GM18951 (cell line): ENCODE measurements around the gene CMIP.
"Not testable (repeated sequence)": the region's sequence is repeated elsewhere in the genome, so short reads cannot be mapped to it uniquely, and the experiment has no call there.

ENCODE experiments used
- POLR2A ChIP-seq: IDR thresholded peaks from 4 replicates; pipeline ENCODE4 v1.6.1; 2011; ENCODE audit warnings: mild to moderate bottlenecking; ENCODE audit not compliant: insufficient read length, insufficient read depth; ENCODE audit errors: extremely low read depth
- in situ Hi-C: fragments of 300-500 bp; cut with MboI; formaldehyde crosslinking; loops from one replicate; pipeline ENCODE4 v1.12.0; 2022; ENCODE audit warnings: low sequenced_read_pairs, mixed read lengths, inconsistent platforms; ENCODE audit not compliant: unreplicated experiment

The CMIP gene

DNA sequence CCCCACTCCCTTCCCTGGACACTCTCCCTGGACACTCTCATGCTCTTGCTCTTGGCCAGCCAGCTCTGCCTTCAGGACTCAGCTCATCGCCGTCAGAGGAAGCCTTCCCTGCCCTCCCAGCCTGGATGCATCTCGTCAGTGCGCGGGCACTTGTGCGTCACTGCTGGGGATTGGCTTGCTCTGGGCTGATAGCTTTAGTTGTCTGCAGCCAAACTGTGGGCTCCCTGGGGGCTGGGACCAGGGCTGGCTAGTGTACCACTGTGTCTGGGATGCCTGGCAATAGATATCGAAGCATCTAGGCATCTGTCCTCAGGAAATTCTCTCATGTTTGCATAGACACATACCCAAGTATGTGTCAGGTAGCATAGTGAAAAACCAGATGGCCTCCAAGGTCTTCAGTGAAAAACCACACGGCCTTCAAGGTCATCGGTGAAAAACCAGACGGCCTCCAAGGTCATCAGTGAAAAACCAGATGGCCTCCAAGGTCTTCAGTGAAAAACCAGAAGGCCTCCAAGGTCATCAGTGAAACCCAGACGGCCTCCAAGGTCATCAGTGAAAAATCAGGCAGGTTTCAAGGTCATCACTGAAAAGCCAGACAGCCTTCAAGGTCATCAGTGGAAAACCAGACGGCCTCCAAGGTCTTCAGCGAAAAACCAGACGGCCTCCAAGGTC, 72.0 kb downstream of the CMIP start:
- in situ Hi-C loops, result no loop called here
- no peak for TF ChIP-seq POLR2A

DNA sequence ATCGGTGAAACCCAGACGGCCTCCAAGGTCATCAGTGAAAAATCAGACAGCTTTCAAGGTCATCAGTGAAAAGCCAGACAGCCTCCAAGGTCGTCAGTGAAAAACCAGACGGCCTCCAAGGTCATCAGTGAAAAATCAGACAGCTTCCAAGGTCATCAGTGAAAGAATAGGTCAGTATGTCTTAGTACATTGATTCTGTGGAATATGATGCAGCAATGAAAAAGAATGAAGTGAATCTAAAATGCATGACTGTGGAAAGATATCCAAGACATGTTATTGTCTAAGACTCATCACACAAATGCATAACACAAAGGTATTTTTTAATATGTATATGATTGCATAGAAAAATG, 72.5 kb downstream of the CMIP start:
- TF ChIP-seq POLR2A, result no peak

DNA sequence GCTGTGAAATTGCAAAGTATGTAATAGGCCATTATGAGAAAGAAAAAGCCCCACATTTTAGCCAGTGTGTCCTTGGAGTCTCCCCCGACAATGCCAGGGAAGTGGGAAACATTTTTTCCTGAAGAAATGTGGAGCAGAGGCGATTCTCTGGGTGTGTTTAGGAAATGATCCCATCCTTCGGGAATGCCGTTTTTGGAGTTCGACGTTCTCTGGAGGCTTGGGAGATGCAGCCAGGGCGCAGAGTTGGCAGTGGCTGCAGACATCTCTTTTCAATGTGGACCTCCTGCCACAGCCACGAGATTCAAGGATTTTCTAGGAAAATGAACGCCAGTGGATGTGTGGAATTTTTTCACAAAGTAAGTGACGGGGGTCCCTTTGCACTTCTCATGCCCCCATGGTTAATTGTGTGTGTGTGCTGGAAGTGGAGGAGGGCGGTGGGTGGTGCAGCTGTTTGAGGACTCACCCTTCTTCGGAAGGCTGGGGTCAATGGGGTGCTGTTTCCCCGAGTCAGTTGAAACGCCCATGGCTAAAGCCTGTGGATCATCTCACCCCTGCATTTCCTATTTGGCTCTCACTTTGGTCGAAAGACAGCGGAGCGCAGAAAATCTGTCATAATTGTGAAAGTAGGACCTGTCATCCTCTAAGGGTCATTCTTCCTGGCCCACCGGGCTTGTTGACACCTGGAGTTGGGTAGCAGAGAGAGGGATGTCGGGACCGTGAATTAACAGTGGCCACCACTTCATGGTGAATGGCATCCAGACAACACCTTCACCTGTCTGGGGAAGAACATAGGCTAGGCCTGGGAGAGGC, 73.2 kb downstream of the CMIP start:
- in situ Hi-C loops, result no loop called here
- no peak for TF ChIP-seq POLR2A

More for the DNA sequence above, 72.5 kb downstream of the CMIP start:
- in situ Hi-C loops, result no loop called here

DNA sequence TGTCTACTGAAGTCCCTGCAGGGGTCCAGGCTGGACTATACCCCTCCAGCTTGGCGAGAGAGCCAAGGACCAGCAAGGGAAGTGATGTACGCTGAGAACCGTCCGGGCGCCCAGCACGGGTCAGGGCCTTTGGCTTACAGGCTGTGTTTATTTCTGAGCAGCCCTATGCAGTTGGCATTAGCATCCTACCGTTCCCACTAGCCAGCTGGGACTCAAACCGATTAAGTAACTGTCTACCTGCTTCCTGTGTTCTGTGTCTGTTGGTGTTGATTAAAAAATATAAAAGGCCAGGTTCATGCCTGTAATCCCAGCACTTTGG, 73.8 kb downstream of the CMIP start:
- in situ Hi-C loops, result no loop called here

DNA sequence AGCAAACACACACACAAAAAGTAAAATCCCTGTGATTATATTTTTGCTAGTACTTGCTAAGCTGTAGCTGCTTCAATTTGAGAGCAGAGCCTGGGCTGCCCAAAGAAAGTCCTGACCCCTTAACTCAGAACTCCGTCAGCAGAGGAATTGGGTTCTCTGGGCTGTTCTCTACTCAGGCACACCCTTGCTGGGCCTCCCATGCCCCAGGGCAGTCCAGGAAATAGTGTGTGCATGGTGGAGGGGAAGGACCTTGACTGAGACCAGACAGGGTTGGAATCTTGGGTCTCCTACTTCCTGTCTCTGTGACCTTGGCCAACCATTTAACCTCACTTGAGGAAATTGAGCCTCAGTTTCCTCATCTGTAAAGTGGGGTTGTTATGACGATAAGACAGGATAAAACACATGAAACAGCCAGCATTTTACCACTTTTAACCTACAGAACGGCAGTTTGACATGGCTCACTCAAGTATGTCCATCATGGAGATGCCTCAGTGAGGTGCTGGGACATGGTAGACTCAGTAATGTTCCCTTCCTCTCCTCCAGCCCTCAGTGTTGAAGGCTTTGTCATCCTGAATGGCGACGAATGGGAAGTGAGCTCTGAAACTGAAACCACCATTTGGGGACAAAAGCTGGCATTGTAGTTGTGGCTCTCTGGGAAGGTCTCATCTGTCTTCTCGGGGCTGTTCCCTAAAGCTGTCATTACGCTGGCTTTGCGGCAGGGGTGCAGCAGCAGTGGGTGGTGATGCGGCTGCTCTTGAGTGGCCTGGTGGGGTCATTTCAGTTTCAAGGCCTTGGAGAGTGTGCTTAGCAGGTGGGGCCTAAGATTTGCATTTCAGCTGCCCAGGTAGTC, 74.9 kb downstream of the CMIP start:
- in situ Hi-C loops, result no loop called here
- TF ChIP-seq POLR2A, result no peak

More for the DNA sequence above, 73.8 kb downstream of the CMIP start:
- no peak for TF ChIP-seq POLR2A

DNA sequence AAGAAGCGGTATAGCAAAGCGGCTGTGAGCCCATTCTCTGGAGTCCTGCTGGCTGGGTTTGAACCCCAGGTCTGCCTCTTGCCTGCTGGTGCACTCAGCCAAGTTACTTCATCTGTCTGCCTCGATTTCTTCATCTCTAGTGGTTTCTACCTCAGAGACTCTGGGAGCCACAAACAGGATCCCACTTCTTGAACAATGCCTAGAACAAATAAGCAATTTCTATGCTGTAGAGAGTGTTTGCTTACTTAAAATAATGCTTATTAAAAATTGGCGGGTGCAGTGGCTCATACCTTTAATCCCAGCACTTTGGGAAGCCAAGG, 75.5 kb downstream of the CMIP start:
- in situ Hi-C loops, result no loop called here
- TF ChIP-seq POLR2A, result no peak

DNA sequence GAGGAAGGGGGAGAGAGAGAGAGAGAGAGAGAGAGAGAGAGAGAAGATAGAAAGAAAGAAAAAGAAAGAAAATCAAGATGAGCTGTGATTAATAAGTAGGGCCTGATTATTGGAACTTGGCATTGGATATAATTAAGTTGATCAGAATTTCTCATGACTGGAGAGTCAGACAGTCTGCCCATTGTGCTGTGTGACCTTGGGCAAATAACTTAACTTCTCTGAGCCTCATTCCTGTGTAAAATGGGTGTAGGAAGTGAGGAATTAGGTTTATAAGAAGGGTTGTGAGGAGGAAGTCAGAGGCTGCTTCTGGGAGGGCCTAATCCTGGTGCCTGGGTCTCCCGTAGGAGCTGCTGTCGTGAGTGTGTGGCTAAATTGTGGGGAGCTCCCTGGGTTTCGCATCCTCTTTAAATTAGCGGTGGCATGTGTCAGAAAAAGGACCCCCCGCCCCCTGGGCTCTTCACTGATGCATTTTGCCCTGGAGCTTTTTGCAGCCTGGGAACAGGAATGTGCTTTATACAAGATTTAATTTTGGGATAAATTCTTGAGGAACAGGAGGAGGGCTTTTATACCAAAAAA, 76.0 kb downstream of the CMIP start:
- in situ Hi-C loops, result no loop called here
- TF ChIP-seq POLR2A, result no peak

DNA sequence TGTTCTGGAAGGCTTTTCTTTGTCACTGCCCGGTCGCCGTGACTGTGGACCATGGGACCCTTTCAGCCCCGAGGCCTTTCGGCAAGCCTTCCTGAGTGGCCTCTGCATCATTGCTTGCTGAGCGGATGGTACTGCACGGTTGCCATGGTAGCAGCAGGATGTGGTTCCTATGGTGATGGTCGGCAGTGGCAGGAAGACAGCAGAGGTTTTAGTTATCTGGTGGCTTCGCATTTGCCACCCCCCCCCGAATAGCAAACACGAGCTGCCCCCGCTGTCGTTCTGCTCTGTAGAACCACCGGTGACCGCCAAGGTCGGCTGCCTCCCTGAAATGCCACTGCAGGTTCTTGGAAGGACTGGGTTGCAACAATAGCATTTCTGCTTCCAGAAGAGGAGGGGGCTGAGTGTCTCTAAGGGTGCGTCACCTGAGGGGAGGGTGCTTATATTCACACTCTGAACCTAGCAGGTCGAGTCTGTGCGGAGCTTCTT, 76.6 kb downstream of the CMIP start:
- TF ChIP-seq POLR2A, result no peak

DNA sequence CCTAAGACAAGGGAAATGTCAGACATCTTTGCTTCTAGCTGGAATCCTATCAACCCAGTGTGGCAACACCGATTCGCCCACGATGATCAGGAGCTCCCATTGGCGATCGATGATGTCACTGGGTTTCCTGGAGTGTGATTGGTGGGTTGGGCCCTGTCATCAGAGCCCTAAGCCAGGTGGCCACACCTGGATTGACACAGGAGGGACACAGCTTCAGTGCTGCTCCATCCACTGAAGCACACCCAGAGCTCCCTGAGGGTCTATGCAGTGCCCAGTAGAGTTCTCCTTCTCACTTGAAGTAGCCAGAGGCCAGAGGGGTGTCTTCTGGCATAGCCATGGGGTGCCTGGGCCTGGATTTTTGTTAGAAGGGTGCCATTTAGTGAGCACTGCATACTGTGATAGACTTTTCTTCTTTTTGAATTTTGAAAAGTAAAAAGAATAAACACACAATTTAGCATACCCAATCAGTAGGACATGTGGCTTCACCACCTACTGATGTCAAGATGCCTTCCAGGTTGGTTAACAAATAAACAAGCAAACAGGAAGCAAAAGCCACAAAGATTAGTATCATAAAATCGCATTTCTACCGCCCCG, 77.6 kb downstream of the CMIP start:
- in situ Hi-C loops, result no loop called here
- TF ChIP-seq POLR2A, result no peak

More for the DNA sequence above, 76.6 kb downstream of the CMIP start:
- in situ Hi-C loops, result no loop called here

DNA sequence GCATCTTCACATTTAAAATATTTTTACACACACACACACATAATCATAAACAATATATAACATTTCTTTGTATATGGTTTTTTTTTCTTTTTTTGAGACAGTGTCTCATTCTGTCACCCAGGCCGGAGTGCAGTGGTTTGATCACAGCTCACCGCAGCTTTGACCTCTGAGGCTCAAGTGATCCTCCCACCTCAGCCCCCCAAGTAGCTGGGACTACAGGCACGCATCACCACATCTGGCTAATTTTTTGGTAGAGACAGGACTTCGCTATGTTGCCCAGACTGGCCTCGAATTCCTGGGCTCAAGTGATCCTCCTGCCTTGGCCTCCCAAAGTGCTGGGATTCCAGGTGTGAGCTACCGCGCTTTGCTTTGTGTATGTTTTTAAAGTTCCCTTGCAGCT, 78.2 kb downstream of the CMIP start:
- in situ Hi-C loops, result not testable (repeated sequence)

DNA sequence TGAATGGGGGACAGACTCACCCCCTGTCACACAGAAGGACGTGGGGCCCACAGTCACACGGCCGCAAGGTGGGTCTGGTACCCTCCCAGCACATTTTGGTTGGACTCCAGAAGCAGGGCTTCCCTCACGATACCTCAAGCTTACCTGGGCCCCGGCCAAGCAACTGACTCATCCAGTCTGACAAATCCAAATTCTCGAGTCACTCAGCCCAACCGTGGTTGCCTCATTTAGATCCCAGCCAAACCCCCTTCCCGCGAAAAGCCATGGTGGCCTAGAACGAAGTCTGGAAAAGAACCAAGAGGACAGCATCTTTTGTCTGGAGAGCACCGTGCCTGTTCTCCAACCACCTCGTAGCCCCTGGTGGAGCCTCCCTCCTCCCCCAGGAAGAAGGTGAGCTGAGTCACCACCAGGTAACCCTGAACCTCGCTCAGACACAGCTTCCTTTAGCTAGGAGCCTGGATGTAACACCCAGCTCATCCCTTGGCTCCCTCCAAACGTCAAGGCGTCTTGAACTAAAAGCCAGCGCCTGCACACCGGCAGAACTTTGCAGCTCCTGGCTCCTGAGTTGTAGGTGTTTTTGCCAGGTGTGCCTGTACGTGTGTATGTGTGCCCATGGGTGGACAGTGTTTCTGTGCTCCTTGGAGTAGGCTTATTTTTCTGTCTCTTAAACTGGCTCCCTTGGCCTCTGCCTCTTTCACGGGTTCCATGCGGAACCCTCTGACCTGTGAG, 78.9 kb downstream of the CMIP start:
- in situ Hi-C loops, result no loop called here
- TF ChIP-seq POLR2A, result no peak

DNA sequence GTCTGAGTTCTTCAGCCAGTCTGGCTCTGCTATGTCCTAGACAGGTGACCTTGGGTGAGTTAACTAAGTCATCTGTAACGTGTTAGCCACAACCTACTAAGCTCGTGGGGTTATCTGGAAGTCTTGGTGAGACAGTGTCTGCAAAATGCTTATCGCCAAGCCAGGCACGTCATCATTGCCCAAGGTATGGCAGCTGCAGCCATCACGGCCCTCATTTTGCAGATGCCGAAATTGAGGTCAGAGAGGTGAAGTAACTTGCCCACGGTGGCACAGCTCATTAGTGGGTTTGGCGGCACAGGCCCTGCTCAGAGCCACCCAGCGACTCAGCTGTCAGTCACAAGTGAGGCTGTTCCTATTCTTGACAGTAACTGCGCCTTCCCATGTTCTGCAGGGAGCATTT, 79.8 kb downstream of the CMIP start:
- no peak for TF ChIP-seq POLR2A
- in situ Hi-C loops, result no loop called here

DNA sequence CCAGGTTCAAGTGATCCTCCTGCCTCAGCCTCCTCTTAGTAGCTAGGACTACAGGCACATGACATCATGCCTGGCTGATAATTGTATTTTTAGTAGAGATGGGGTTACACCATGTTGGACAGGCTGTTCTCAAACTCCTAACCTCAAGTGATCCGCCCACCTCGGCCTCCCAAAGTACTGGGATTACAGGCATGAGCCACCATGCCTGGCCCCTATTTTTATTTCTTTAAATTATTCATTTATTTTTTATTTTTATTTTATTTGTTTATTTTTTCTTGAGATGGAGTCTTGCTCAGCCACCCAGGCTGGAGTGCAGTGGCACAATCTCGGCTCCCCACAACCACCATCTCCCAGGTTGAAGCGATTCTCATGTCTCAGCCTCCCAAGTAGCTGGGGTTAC, 80.3 kb downstream of the CMIP start:
- in situ Hi-C loops, result not testable (repeated sequence)
